ENCODE data around the gene KLHL2. TPM values are rescaled to one million over a fixed set of nuclear protein-coding genes. Genes with fewer than 3 reads are reported as not detected.

The KLHL2 gene
- total RNA-seq, 6 donors from 2014 or later = 25.1 to 57.6 (median 41.5) TPM

DNA sequence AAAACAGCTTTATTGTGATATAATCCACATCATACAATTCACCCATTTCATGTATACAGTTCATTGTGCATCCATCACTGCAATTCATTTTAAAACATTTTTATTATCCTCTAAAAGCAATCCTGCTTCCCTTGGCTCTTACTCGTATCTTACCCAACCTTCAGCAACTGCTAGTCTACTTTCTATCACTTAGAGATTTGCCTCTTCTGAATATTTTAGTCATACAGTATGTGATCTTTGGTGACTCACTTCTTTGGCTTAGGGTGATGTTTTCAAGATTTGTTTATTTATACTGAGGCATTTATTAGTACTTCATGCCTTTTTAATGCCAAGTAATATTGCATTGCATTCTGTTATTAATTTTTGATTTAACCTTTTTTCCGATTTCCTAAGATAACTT lies 105.1 kb downstream of the KLHL2 start:
- no peak for DNase-seq
- no peaks in the 10 kb centered on the region for H3K4me1 ChIP-seq
- no peak overlapping the region for H3K4me3 ChIP-seq
- H3K9me3 ChIP-seq = no peaks in the 10 kb centered on the region
- no peak for ATAC-seq (ENCODE audit: low FRiP score in 2 of 2)
- TF ChIP-seq, protein P1, sequence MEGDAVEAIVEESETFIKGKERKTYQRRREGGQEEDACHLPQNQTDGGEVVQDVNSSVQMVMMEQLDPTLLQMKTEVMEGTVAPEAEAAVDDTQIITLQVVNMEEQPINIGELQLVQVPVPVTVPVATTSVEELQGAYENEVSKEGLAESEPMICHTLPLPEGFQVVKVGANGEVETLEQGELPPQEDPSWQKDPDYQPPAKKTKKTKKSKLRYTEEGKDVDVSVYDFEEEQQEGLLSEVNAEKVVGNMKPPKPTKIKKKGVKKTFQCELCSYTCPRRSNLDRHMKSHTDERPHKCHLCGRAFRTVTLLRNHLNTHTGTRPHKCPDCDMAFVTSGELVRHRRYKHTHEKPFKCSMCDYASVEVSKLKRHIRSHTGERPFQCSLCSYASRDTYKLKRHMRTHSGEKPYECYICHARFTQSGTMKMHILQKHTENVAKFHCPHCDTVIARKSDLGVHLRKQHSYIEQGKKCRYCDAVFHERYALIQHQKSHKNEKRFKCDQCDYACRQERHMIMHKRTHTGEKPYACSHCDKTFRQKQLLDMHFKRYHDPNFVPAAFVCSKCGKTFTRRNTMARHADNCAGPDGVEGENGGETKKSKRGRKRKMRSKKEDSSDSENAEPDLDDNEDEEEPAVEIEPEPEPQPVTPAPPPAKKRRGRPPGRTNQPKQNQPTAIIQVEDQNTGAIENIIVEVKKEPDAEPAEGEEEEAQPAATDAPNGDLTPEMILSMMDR (IDR thresholded peaks at IDR 0.05) = no peak
- TF ChIP-seq POLR2AphosphoS5 (IDR thresholded peaks at IDR 0.05) (no peak), POLR2A (IDR thresholded peaks at IDR 0.05) (no peak), EP300 (IDR thresholded peaks at IDR 0.05) (no peak)
- WGBS, 2 donors = 81 to 87% methylated on average over 2 of the region's 2 CpGs
- peaks cover 0 to 35% (median 10%) of the 10 kb centered on the region in 4 donors for H3K36me3 ChIP-seq
- H3K27me3 ChIP-seq = no peaks in the 10 kb centered on the region
- no peak overlapping the region for H3K27ac ChIP-seq

DNA sequence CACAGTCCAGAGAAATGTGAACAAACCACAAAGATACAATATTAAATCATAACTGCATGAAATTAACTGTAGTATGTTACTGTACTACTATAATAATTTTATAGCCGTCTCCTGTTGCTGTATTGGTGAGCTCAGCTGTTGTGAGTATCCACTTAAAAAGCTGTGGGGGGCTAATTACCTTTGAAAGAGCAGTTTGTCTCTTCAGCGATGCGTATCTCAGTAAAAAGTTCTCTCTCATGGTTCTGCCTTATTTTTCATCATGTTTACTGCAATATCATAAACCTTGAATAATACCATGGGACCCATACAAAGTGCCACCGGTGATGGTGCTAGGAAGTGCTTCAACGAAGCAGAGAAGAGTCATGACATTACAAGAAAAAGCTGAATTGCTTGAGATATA lies 111.7 kb downstream of the KLHL2 start:
- no peak for DNase-seq
- TF ChIP-seq, protein P1 (IDR thresholded peaks at IDR 0.05) = no peak
- no peak for TF ChIP-seq POLR2AphosphoS5 (IDR thresholded peaks at IDR 0.05)
- TF ChIP-seq POLR2A (IDR thresholded peaks at IDR 0.05) = no peak
- TF ChIP-seq EP300 (IDR thresholded peaks at IDR 0.05) = no peak
- Histone ChIP-seq H3K9me3 (no peaks in the 10 kb centered on the region), H3K27me3 (no peaks in the 10 kb centered on the region), H3K36me3 (peaks cover 0 to 24% (median 2%) of the 10 kb centered on the region in 4 donors), H3K4me1 (no peaks in the 10 kb centered on the region), H3K27ac (no peak overlapping the region), H3K4me3 (no peak overlapping the region)
- 96 to 97% methylated on average over 5 of the region's 5 CpGs for WGBS, 2 donors
- ATAC-seq (ENCODE audit: low FRiP score in 2 of 2) = no peak

DNA sequence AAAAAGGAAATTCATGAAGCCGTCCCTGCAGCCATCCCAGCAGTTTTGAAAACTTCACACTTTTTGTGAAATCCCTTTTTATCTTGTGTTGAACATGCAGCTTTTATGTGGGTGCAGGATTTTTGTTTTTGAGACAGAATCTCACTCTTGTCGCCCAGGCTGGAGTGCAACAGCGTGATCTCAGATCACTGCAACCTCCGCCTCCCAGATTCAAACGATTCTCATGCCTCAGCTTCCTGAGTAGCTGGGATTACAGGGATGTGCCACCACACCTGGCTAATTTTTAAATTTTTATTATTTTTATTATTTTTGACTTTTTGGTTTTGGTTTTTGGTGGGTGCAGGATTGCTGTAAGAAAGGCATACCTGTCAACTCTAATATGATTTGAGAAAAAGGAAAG lies 112.1 kb downstream of the KLHL2 start:
- no peak overlapping the region for H3K27ac ChIP-seq
- H3K4me1 ChIP-seq = no peaks in the 10 kb centered on the region
- H3K27me3 ChIP-seq = no peaks in the 10 kb centered on the region
- DNase-seq (no peak), ATAC-seq (ENCODE audit: low FRiP score in 2 of 2) (no peak)
- TF ChIP-seq POLR2A (IDR thresholded peaks at IDR 0.05) (no peak), EP300 (IDR thresholded peaks at IDR 0.05) (no peak), POLR2AphosphoS5 (IDR thresholded peaks at IDR 0.05) (no peak)
- TF ChIP-seq, protein P1 (IDR thresholded peaks at IDR 0.05) = no peak
- 95% methylated on average over 5 of the region's 5 CpGs for WGBS, 2 donors
- peaks cover 0 to 22% (median 2%) of the 10 kb centered on the region in 4 donors for H3K36me3 ChIP-seq
- no peak overlapping the region for H3K4me3 ChIP-seq
- H3K9me3 ChIP-seq = no peaks in the 10 kb centered on the region

DNA sequence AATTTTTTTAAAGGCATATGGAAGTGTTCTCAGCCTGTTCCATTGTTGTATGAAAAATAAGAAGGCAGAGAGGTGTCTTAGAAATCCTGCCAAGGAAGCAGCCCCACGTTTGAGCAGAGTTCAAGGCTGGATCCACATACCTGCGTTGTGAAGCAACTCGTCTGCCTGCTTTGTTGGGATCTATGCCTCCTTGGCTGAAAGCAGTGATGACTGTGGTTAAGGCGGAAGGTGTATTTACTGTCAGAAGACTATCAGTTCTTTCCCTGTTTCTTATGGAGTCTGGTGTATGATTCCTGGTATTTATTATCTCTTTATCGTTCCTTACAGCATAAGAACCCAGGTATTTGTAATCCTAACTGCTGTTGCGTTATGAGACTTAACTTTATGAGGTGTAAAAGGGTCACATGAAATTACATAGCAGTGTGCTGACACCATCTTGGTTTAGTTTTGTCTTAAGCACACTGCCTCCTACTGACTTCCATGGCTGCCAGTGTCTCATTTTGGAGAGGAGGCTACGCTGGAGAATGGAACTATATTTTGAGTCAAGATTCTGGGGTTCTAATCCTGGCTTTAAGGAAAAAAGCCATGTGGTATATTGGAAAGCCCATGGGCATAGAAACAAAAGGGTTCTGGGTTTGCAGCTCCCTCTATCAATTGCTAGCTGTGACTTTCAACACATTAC lies 117.0 kb downstream of the KLHL2 start:
- peaks cover 16 to 23% (median 19%) of the 10 kb centered on the region in 4 donors for H3K4me1 ChIP-seq
- TF ChIP-seq POLR2A (IDR thresholded peaks at IDR 0.05) (no peak), EP300 (IDR thresholded peaks at IDR 0.05) (no peak), POLR2AphosphoS5 (IDR thresholded peaks at IDR 0.05) (no peak)
- TF ChIP-seq, protein P1 (IDR thresholded peaks at IDR 0.05) = no peak
- ATAC-seq (ENCODE audit: low FRiP score in 2 of 2) (no peak), DNase-seq (no peak)
- H3K9me3 ChIP-seq = no peaks in the 10 kb centered on the region
- H3K27me3 ChIP-seq = no peaks in the 10 kb centered on the region
- H3K4me3 ChIP-seq = no peak overlapping the region
- WGBS, 2 donors = 93% methylated on average over 7 of the region's 7 CpGs
- no peak overlapping the region for H3K27ac ChIP-seq
- H3K36me3 ChIP-seq = peaks cover 0 to 3% (median 1%) of the 10 kb centered on the region in 4 donors

DNA sequence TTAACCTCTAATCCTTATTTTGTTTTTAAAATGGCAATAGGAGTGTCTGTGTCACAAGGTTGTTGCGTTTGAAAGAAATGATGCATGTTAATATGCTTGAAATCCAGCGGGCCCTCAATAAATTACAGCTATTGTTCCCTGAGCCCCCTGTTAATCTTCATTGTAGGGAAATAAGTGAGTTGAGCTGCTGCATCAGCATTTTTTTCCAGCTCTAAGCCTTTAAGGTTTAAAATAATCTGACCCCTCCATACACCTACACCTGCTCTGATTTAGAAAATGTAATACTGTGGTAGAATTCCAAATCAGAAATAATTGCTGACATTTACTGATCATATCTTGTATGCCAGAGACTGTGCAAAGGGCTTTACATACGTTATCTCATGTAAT lies 117.5 kb downstream of the KLHL2 start:
- H3K4me1 ChIP-seq = peaks cover 18 to 27% (median 22%) of the 10 kb centered on the region in 4 donors
- H3K36me3 ChIP-seq = no peaks in the 10 kb centered on the region
- ATAC-seq (ENCODE audit: low FRiP score in 2 of 2) (no peak), DNase-seq (no peak)
- no peak for TF ChIP-seq POLR2A (IDR thresholded peaks at IDR 0.05)
- no peak for TF ChIP-seq EP300 (IDR thresholded peaks at IDR 0.05)
- TF ChIP-seq, protein P1 (IDR thresholded peaks at IDR 0.05) = no peak
- TF ChIP-seq POLR2AphosphoS5 (IDR thresholded peaks at IDR 0.05) = no peak
- no peak overlapping the region for H3K27ac ChIP-seq
- H3K27me3 ChIP-seq = no peaks in the 10 kb centered on the region
- H3K4me3 ChIP-seq = no peak overlapping the region
- H3K9me3 ChIP-seq = no peaks in the 10 kb centered on the region
- 94 to 95% methylated on average over 3 of the region's 3 CpGs for WGBS, 2 donors
